ENCODE data around the gene ZDHHC11B. TPM values are rescaled to one million over a fixed set of nuclear protein-coding genes. Genes with fewer than 3 reads are reported as not detected.
"Not testable (repeated sequence)": the region's sequence is repeated elsewhere in the genome, so short reads cannot be mapped to it uniquely, and the experiment has no call there.

Gene ZDHHC11B
- total RNA-seq, 1 experiment from 2014 or later, result 3.8 TPM

DNA sequence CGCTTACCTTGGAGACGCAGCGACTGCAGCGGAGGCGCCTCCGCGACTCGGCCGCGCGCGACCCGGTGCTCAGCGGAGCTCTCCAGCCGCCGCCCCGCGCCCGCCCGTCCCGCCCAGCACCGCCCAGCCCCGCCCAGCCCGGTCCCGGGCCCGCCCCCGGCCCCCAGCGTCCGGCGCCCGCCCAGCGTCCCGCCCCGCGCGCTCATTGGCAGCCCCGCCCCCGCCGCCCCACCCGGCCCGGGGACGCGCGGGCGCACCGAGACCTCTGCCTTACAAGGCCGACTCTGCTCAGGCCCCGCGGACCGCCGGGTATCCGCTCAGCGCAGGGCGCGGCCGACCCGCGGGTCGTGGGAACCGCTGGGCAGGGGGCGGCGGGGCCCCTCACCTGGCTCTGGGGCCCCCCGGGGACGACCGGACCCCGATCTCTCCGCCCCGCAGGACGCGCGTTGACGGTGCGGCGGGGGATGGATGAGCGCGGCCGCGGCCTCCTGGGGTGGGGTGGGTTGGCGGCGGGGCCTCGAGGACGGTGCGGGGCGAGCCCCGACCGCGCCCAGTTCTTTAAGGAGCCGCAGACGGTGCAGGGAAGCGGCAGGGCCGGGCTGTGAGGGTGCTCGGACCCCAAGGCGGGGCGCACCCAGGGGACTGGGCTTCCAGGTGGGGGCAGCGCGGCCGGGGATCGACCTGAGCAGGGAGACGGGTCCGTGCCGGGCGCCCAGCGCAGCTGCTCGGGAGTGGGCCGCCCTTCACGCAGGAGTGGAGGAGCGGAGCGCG lies 91.1 kb downstream of the ZDHHC11B start, which contains the start of gene TPPP:
TSS of gene TPPP (minus strand) at position 82 of the 771 bp plus-strand sequence. CDS start 15,292 bp downstream, outside the sequence.
- H4K20me1 ChIP-seq (ENCODE audit: insufficient read depth); H3K4me1 ChIP-seq (ENCODE audit: control insufficient read depth in 1 of 2, insufficient read depth in 2 of 2, low read length in 2 of 2); H3K9me2 ChIP-seq (ENCODE audit: insufficient read depth); H3K36me3 ChIP-seq (ENCODE audit: control insufficient read depth in 1 of 2, insufficient read depth in 2 of 2, low read length in 2 of 2); H3K9me3 ChIP-seq (ENCODE audit: control insufficient read depth in 1 of 2, insufficient read depth in 1 of 2, low read depth in 1 of 2, low read length in 2 of 2); H3K27me3 ChIP-seq (ENCODE audit: insufficient read depth, low read length); H2AFZ ChIP-seq (ENCODE audit: low read depth, low read length, poor library complexity, severe bottlenecking); CTCF ChIA-PET; RAD21 ChIA-PET (ENCODE audit: low non-redundant PET in 1 of 2, low total read pairs in 2 of 2, uncharacterized antibody in 2 of 2, unreplicated experiment in 2 of 2); BruUV-seq (replicated peaks); intact Hi-C loops (cut with micrococcal nuclease); POLR2A ChIA-PET; H3K79me2 ChIP-seq (ENCODE audit: insufficient read depth, low read length); DNase-seq (ENCODE audit: low read depth, low spot score): not testable (repeated sequence)
- peak; percentile 52; the same call in 1 of the 2 replicates for TF ChIP-seq ZFX (IDR thresholded peaks at IDR 0.05)
- TF ChIP-seq POLR2AphosphoS5 (IDR thresholded peaks at IDR 0.05; ENCODE audit: low read depth, low read length), result peak; percentile 69
- Histone ChIP-seq H3K9ac (ENCODE audit: low read length) (peak within 1 kb of the TSS; percentile 47; the same call in 1 of the 2 replicates), H3K4me2 (ENCODE audit: low read length) (peak within 1 kb of the TSS; percentile 82), H3K4me3 (replicated peaks in 1 of 2; ENCODE audit: low read depth in 1 of 2, low read length in 2 of 2) (peak within 1 kb of the TSS; percentile 51 to 59), H3K27ac (ENCODE audit: low read depth, low read length) (peak within 1 kb of the TSS; percentile 42; the same call in 1 of the 2 replicates)
- ATAC-seq, result peak; percentile 89

DNA sequence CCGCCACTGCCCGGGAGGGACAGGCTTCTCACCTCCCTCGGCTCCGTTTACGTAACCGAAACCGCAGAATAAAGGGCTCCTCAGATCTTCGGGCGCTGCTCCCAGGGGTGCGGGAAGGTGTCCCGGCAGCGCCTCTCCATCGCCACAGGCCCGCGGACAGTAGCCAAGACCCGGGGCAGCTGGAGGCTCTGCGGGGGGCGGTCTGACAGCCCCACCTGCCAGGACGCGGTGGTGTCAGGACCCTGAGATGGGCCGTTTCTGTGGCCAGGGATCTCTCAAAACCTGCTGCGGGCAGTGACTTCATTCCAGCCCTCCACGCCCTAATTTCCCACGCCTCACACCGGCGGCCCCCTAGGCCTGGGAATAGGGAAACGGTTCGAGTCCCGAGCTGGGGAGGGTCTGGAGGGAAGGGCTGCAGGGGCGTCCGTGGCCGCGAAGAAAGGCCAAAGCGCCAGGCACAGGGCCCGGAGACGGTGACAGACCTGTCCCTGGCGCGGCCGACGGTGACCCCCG lies 91.9 kb downstream of the ZDHHC11B start:
- H3K4me2 ChIP-seq (ENCODE audit: low read length), result peak overlapping the region; percentile 82
- H3K9me3 ChIP-seq (ENCODE audit: control insufficient read depth in 1 of 2, insufficient read depth in 1 of 2, low read depth in 1 of 2, low read length in 2 of 2); BruUV-seq (replicated peaks); H4K20me1 ChIP-seq (ENCODE audit: insufficient read depth); H3K79me2 ChIP-seq (ENCODE audit: insufficient read depth, low read length); intact Hi-C loops (cut with micrococcal nuclease); RAD21 ChIA-PET (ENCODE audit: low non-redundant PET in 1 of 2, low total read pairs in 2 of 2, uncharacterized antibody in 2 of 2, unreplicated experiment in 2 of 2); H3K27ac ChIP-seq (ENCODE audit: low read depth, low read length); H2AFZ ChIP-seq (ENCODE audit: low read depth, low read length, poor library complexity, severe bottlenecking); DNase-seq (ENCODE audit: low read depth, low spot score); H3K4me1 ChIP-seq (ENCODE audit: control insufficient read depth in 1 of 2, insufficient read depth in 2 of 2, low read length in 2 of 2); H3K27me3 ChIP-seq (ENCODE audit: insufficient read depth, low read length); POLR2A ChIA-PET; CTCF ChIA-PET; H3K36me3 ChIP-seq (ENCODE audit: control insufficient read depth in 1 of 2, insufficient read depth in 2 of 2, low read length in 2 of 2); H3K9me2 ChIP-seq (ENCODE audit: insufficient read depth): not testable (repeated sequence)
- peak overlapping the region; percentile 36; the same call in 1 of the 2 replicates for H3K9ac ChIP-seq (ENCODE audit: low read length)
- H3K4me3 ChIP-seq (replicated peaks in 1 of 2; ENCODE audit: low read depth in 1 of 2, low read length in 2 of 2), result peak overlapping the region; percentile 51 to 58
- ATAC-seq, result peak; percentile 31

Data from HCT116 (cell line).